Measurements from ENCODE around the gene SLX4IP. TPM values are rescaled to one million over a fixed set of nuclear protein-coding genes. Genes with fewer than 3 reads are reported as not detected.

The SLX4IP gene
- total RNA-seq, 4 donors from 2014 or later = 4.8 to 7.2 (median 5.7) TPM

- Histone ChIP-seq H3K4me1 (peaks cover 91% of the 10 kb centered on the region), H3K9me3 (no peaks in the 10 kb centered on the region), H3K36me3 (peaks cover 22% of the 10 kb centered on the region), H3K27ac (peak overlapping the region; percentile 56), H3K4me3 (peak overlapping the region; percentile 88), H3K27me3 (no peaks in the 10 kb centered on the region)
- TF ChIP-seq EP300 (IDR thresholded peaks at IDR 0.05) = no peak
- TF ChIP-seq CTCF (IDR thresholded peaks at IDR 0.05) = no peak
- TF ChIP-seq POLR2AphosphoS5 (IDR thresholded peaks at IDR 0.05) = peak in 1 of 3 donors; percentile 60
- TF ChIP-seq POLR2A (IDR thresholded peaks at IDR 0.05) = no peak
- peak in 1 of 2 donors; percentile 85 for DNase-seq (ENCODE audit: low spot score in 2 of 2)
- WGBS = 71% methylated on average over 19 of the region's 21 CpGs
These were observed 231.9 kb downstream of the SLX4IP start for GRCh38 chr20:10667077-10667401.

GRCh38 chr20:10667560-10668167 lies 232.6 kb downstream of the SLX4IP start:
- no peaks in the 10 kb centered on the region for H3K27me3 ChIP-seq
- H3K9me3 ChIP-seq = no peaks in the 10 kb centered on the region
- no peak for DNase-seq (ENCODE audit: low spot score in 2 of 2)
- peak overlapping the region; percentile 88 for H3K4me3 ChIP-seq
- peak overlapping the region; percentile 56 for H3K27ac ChIP-seq
- peaks cover 16% of the 10 kb centered on the region for H3K36me3 ChIP-seq
- TF ChIP-seq POLR2AphosphoS5 (IDR thresholded peaks at IDR 0.05) = no peak
- TF ChIP-seq EP300 (IDR thresholded peaks at IDR 0.05) = no peak
- TF ChIP-seq CTCF (IDR thresholded peaks at IDR 0.05) = no peak
- no peak for TF ChIP-seq POLR2A (IDR thresholded peaks at IDR 0.05)
- peaks cover 88% of the 10 kb centered on the region for H3K4me1 ChIP-seq
- 33% methylated on average over 6 of the region's 6 CpGs for WGBS

GRCh38 chr20:10668677-10669368 lies 233.7 kb downstream of the SLX4IP start:
- no peak for DNase-seq (ENCODE audit: low spot score in 2 of 2)
- H3K36me3 ChIP-seq = peaks cover 5% of the 10 kb centered on the region
- H3K4me3 ChIP-seq = peak overlapping the region; percentile 88
- TF ChIP-seq CTCF (IDR thresholded peaks at IDR 0.05) (no peak), POLR2A (IDR thresholded peaks at IDR 0.05) (no peak), EP300 (IDR thresholded peaks at IDR 0.05) (no peak), POLR2AphosphoS5 (IDR thresholded peaks at IDR 0.05) (no peak)
- H3K9me3 ChIP-seq = no peaks in the 10 kb centered on the region
- H3K27me3 ChIP-seq = no peaks in the 10 kb centered on the region
- H3K27ac ChIP-seq = peak overlapping the region; percentile 25
- WGBS = 43% methylated on average over 7 of the region's 7 CpGs
- peaks cover 77% of the 10 kb centered on the region for H3K4me1 ChIP-seq

GRCh38 chr20:10669843-10670446 lies 234.8 kb downstream of the SLX4IP start:
- peaks cover 73% of the 10 kb centered on the region for H3K4me1 ChIP-seq
- TF ChIP-seq CTCF (IDR thresholded peaks at IDR 0.05) (no peak), POLR2AphosphoS5 (IDR thresholded peaks at IDR 0.05) (no peak), POLR2A (IDR thresholded peaks at IDR 0.05) (no peak), EP300 (IDR thresholded peaks at IDR 0.05) (no peak)

More at GRCh38 chr20:10669843-10670446, 234.8 kb downstream of the SLX4IP start:
- H3K27ac ChIP-seq = peak overlapping the region; percentile 55
- DNase-seq (ENCODE audit: low spot score in 2 of 2) = no peak
- H3K4me3 ChIP-seq = peak overlapping the region; percentile 88
- WGBS = 35% methylated on average over 6 of the region's 6 CpGs
- no peaks in the 10 kb centered on the region for H3K27me3 ChIP-seq
- H3K9me3 ChIP-seq = no peaks in the 10 kb centered on the region
- H3K36me3 ChIP-seq = peaks cover 5% of the 10 kb centered on the region
